OCI-LY7 (cell line): ENCODE results near the gene OR2T12. TPM values are rescaled to one million over a fixed set of nuclear protein-coding genes. Genes with fewer than 3 reads are reported as not detected.
"Not testable (repeated sequence)": the region's sequence is repeated elsewhere in the genome, so short reads cannot be mapped to it uniquely, and the experiment has no call there.

Experiments
- BruUV-seq: library from RNA; stranded (reverse); fragments of 400-500 nt; replicated peaks from 2 replicates; lab custom pipeline; 2021; lab: Mats Ljungman, UMichigan
- CTCF ChIA-PET: fragments of 300-600 bp; sonication (Branson Sonifier 250); formaldehyde crosslinking; loops from one replicate; lab custom pipeline; 2022; ENCODE audit warnings: antibody characterized with exemption; ENCODE audit not compliant: unreplicated experiment; lab: Charles Lee
- POLR2A ChIA-PET: fragments of 300-600 bp; sonication (Branson Sonifier 250); formaldehyde crosslinking; loops from one replicate; lab custom pipeline; 2022; ENCODE audit warnings: antibody characterized with exemption; lab: Charles Lee
- DNase-seq: peaks from one replicate; pipeline ENCODE4 v3.0.0-alpha.2; 2015; ENCODE audit warnings: low spot score
- H2AFZ ChIP-seq: fragments of 200-600 bp; sonication (generic), shearing (Covaris generic); 2 replicates; pipeline ENCODE4 v1.6.1; 2014; ENCODE audit warnings: mild to moderate bottlenecking, antibody characterized with exemption, low read length, moderate library complexity
- H3K27ac ChIP-seq: fragments of 200-600 bp; sonication (generic); 2 replicates; pipeline ENCODE4 v1.5.1; 2014; ENCODE audit warnings: mixed run types, low read depth, mild to moderate bottlenecking, moderate library complexity, low read length, inconsistent platforms; ENCODE audit not compliant: poor library complexity, severe bottlenecking
- H3K36me3 ChIP-seq: fragments of 200-600 bp; sonication (generic); 2 replicates; pipeline ENCODE4 v1.6.1; 2014; ENCODE audit warnings: mild to moderate bottlenecking, antibody characterized with exemption, low read length, moderate library complexity, mixed read lengths; ENCODE audit not compliant: insufficient read depth
- H3K4me1 ChIP-seq: fragments of 200-600 bp; sonication (generic); 2 replicates; pipeline ENCODE4 v1.5.1; 2014; ENCODE audit warnings: mild to moderate bottlenecking, low read length; ENCODE audit not compliant: insufficient read depth, poor library complexity, severe bottlenecking
- H3K4me2 ChIP-seq: fragments of 200-600 bp; sonication (generic); 2 replicates; pipeline ENCODE4 v1.6.1; 2014; ENCODE audit warnings: mild to moderate bottlenecking, low read length
- H3K4me3 ChIP-seq: fragments of 200-600 bp; sonication (generic); 2 replicates; pipeline ENCODE4 v1.5.1; 2014; ENCODE audit warnings: mild to moderate bottlenecking, low read depth, low read length; ENCODE audit not compliant: poor library complexity, severe bottlenecking
- H3K79me2 ChIP-seq: fragments of 200-600 bp; sonication (generic); 2 replicates; pipeline ENCODE4 v1.6.1; 2016; ENCODE audit warnings: low read depth, mild to moderate bottlenecking, low read length, moderate library complexity, mixed read lengths; ENCODE audit not compliant: insufficient read depth
- H3K9me2 ChIP-seq: fragments of 200-600 bp; sonication (generic); 2 replicates; pipeline ENCODE4 v1.6.1; 2016; ENCODE audit warnings: mild to moderate bottlenecking, low read length, mixed read lengths; ENCODE audit not compliant: insufficient read depth
- H3K9me3 ChIP-seq: fragments of 200-600 bp; sonication (generic); 2 replicates; pipeline ENCODE4 v1.6.1; 2014; ENCODE audit warnings: mild to moderate bottlenecking, mixed run types, low read length, mixed read lengths
- H4K20me1 ChIP-seq: fragments of 200-600 bp; sonication (generic); 2 replicates; pipeline ENCODE4 v1.6.1; 2014; ENCODE audit warnings: mild to moderate bottlenecking, antibody characterized with exemption, low read length, moderate library complexity, mixed read lengths; ENCODE audit not compliant: insufficient read depth
- EZH2phosphoT487 ChIP-seq: fragments of 200-600 bp; sonication (generic); IDR thresholded peaks from 2 replicates; pipeline ENCODE4 v1.6.1; 2018; ENCODE audit warnings: low read depth, borderline replicate concordance, mild to moderate bottlenecking, mixed run types, antibody characterized with exemption, low read length, moderate library complexity, mixed read lengths
- intact Hi-C: fragments of 100-400 bp; cut with micrococcal nuclease; formaldehyde crosslinking; loops from one replicate; pipeline ENCODE4 v1.10.0; 2022; ENCODE audit not compliant: unreplicated experiment
- total RNA-seq, 2 experiments: library from RNA; depleted of rRNA in 1 of 2; stranded (reverse); fragments of >200 nt in 1 of 2; shearing (Covaris generic) in 1 of 2; gene quantifications; 2 replicates each; pipeline ENCODE4 v1.2.3, GENCODE V29; 2014 to 2022
- TF ChIP-seq, protein P1 (sequence below): fragments of 200-600 bp; sonication (generic); conservative IDR thresholded peaks from 2 replicates; pipeline ENCODE4 v1.5.1; 2014; ENCODE audit warnings: mild to moderate bottlenecking, antibody characterized with exemption, low read length, moderate library complexity, mixed read lengths

OR2T12 gene
- total RNA-seq, 2 experiments from 2014 or later = not detected

DNA sequence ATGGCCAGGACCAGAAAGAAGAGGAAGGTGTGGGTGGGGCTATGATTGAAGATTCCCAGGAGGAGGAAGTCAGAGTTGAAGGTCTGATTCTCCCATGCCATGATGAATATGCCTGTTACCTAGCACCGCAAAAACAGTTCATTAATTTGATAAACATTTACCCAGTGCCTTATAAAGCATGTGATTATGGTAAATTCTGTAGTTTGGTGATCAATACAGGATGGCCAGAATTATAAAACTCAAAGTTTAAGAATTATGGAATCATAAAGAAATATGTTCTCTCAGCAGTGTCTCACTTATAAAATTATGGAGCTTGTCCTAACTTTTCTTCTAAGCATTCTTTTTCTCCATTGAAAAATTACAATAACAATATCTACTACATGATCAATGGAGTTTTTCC lies 21.2 kb upstream of the OR2T12 start, which contains the start of gene OR2M7:
TSS of gene OR2M7 (minus strand) at position 101 of the 400 bp plus-strand sequence. CDS start at position 101, 0 bp downstream.
- Histone ChIP-seq H3K9me2 (no peaks in the 10 kb centered on the region), H4K20me1 (no peaks in the 10 kb centered on the region), H2AFZ (no peak within 1 kb of the TSS), H3K79me2 (no peaks in the 10 kb centered on the region), H3K27ac (no peak within 1 kb of the TSS), H3K36me3 (no peaks in the 10 kb centered on the region), H3K9me3 (no peaks in the 10 kb centered on the region), H3K4me2 (no peak within 1 kb of the TSS), H3K4me3 (no peak within 1 kb of the TSS), H3K4me1 (no peaks in the 10 kb centered on the region)
- DNase-seq = no peak
- POLR2A ChIA-PET = no interaction called here
- BruUV-seq = no TSS peak
- TF ChIP-seq EZH2phosphoT487 = no peak
- TF ChIP-seq, protein P1, sequence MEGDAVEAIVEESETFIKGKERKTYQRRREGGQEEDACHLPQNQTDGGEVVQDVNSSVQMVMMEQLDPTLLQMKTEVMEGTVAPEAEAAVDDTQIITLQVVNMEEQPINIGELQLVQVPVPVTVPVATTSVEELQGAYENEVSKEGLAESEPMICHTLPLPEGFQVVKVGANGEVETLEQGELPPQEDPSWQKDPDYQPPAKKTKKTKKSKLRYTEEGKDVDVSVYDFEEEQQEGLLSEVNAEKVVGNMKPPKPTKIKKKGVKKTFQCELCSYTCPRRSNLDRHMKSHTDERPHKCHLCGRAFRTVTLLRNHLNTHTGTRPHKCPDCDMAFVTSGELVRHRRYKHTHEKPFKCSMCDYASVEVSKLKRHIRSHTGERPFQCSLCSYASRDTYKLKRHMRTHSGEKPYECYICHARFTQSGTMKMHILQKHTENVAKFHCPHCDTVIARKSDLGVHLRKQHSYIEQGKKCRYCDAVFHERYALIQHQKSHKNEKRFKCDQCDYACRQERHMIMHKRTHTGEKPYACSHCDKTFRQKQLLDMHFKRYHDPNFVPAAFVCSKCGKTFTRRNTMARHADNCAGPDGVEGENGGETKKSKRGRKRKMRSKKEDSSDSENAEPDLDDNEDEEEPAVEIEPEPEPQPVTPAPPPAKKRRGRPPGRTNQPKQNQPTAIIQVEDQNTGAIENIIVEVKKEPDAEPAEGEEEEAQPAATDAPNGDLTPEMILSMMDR = no peak
- intact Hi-C loops = no loop called here
- CTCF ChIA-PET = no interaction called here

DNA sequence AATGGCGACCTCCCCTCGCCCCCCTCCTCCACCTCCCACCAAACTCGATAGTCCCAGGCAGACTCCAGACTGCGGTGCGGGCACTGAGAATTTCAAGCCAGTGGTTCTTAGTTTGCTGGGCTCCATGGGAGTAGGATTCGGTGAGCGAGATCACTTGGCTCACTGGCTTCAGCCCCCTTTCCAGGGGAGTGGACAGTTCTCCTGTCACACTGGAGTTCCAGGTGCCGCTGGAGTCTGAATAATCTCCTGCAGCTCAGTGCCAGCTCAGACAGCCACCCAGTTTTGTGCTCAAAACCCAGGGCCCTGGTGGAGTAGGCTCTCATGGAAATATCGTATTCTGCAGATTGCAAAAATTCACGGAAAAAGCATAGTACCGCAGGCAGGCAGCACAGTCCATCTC lies 13.6 kb upstream of the OR2T12 start:
- no peak for TF ChIP-seq EZH2phosphoT487
- TF ChIP-seq, protein P1 = no peak
- no TSS peak for BruUV-seq
- Histone ChIP-seq H3K36me3 (no peaks in the 10 kb centered on the region), H3K9me3 (no peaks in the 10 kb centered on the region), H2AFZ (no peak overlapping the region), H3K4me2 (no peak overlapping the region), H3K27ac (no peak overlapping the region), H4K20me1 (no peaks in the 10 kb centered on the region), H3K4me3 (no peak overlapping the region), H3K79me2 (no peaks in the 10 kb centered on the region), H3K4me1 (no peaks in the 10 kb centered on the region), H3K9me2 (no peaks in the 10 kb centered on the region)
- ChIA-PET POLR2A (no interaction called here), CTCF (no interaction called here)
- intact Hi-C loops = no loop called here
- no peak for DNase-seq

DNA sequence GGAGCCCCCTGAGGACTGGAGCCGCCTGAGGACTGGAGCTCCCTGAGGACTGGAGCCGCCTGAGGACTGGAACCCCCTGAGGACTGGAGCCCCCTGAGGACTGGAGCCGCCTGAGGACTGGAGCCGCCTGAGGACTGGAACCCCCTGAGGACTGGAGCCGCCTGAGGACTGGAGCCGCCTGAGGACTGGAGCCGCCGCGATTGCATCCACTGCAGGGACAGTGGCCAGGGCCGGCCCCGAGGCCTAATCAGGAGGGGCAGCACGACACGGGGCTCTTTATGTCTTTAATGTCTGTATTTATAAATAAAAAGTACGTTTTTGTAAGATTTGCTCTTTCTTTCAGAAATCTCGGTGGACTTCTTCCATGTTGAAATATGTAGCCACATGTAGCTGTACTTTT lies 3.5 kb upstream of the OR2T12 start:
- CTCF ChIA-PET, H3K4me1 ChIP-seq, H3K79me2 ChIP-seq, H3K4me3 ChIP-seq, intact Hi-C loops, H4K20me1 ChIP-seq, POLR2A ChIA-PET, H3K4me2 ChIP-seq, DNase-seq, H3K9me2 ChIP-seq, H3K9me3 ChIP-seq, H3K36me3 ChIP-seq, H3K27ac ChIP-seq, BruUV-seq, H2AFZ ChIP-seq: not testable (repeated sequence)
